ENCODE measurements around the gene KATNA1.
A peak's percentile ranks its signal among the peaks of the same experiment; 100 is the strongest.

KATNA1 gene

DNA sequence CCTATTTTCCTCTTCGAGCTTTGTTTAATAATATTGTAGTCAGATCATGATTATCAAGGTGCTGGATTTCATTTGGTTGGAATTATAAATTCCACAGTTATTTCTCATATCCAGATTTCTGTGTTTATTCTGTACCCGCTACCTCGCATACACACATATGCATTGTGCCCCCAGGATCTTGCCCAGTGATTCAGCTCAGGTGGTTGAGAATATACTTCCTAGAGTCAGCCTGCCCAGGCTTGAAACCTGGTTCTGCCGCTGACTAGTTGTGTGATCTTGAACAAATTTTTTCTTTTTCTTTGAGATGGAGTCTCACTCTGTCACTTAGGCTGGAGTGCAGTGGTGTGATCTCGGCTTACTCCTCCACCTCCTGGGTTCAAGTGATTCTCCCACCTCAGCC lies 67.6 kb downstream of the KATNA1 start:
- Histone ChIP-seq H3K36me3 (ENCODE audit: control insufficient read depth in 1 of 2, insufficient read depth in 2 of 2, low read depth in 1 of 2, low read length in 2 of 2) (peaks cover 8 to 60% of the 10 kb centered on the region in 2 experiments), H2AFZ (ENCODE audit: low read depth, low read length) (no peak overlapping the region), H3K23ac (ENCODE audit: low read length in 2 of 2) (no peak overlapping the region), H3K9me3 (ENCODE audit: control insufficient read depth, low read length) (no peaks in the 10 kb centered on the region), H3K4ac (ENCODE audit: low read depth in 1 of 2, low read length in 2 of 2) (no peak overlapping the region), H3K79me1 (replicated peaks; ENCODE audit: low read length, poor library complexity, severe bottlenecking) (peaks cover 21% of the 10 kb centered on the region), H3K9ac (ENCODE audit: low read length) (no peak overlapping the region), H4K91ac (ENCODE audit: low read length) (no peak overlapping the region), H3K27ac (ENCODE audit: low read length, poor library complexity, severe bottlenecking) (no peak overlapping the region), H3K4me2 (ENCODE audit: low read length, poor library complexity, severe bottlenecking) (no peak overlapping the region), H2BK120ac (ENCODE audit: low read depth, low read length) (no peak overlapping the region), H2BK5ac (ENCODE audit: low read depth, low read length, poor library complexity, severe bottlenecking) (no peak overlapping the region), H3K27me3 (ENCODE audit: control insufficient read depth in 1 of 2, insufficient read depth in 1 of 2, low read length in 2 of 2) (no peaks in the 10 kb centered on the region), H3K14ac (ENCODE audit: low read length in 2 of 2) (no peak overlapping the region), H2BK12ac (ENCODE audit: low read length in 2 of 2) (no peak overlapping the region), H4K8ac (ENCODE audit: low read length) (no peak overlapping the region), H3K4me1 (ENCODE audit: control insufficient read depth, insufficient read depth, low read depth, low read length) (no peaks in the 10 kb centered on the region), H2AK5ac (ENCODE audit: low read length, severe bottlenecking) (no peak overlapping the region), H3K18ac (ENCODE audit: low read depth in 1 of 2, low read length in 2 of 2) (no peak overlapping the region), H3K4me3 (ENCODE audit: insufficient read depth in 1 of 2, low read depth in 1 of 2, low read length in 2 of 2) (no peak overlapping the region), H2BK15ac (ENCODE audit: low read depth, poor library complexity, severe bottlenecking) (no peak overlapping the region)
- WGBS: 100% methylated on average over 3 of the region's 5 CpGs
- DNase-seq: no peak

GRCh38 chr6:149567945-149568585 lies 80.4 kb downstream of the KATNA1 start:
- peaks cover 20% of the 10 kb centered on the region for H3K79me1 ChIP-seq (replicated peaks; ENCODE audit: low read length, poor library complexity, severe bottlenecking)
- H3K23ac ChIP-seq (ENCODE audit: low read length in 2 of 2): no peak overlapping the region
- no peak overlapping the region for H4K91ac ChIP-seq (ENCODE audit: low read length)
- no peak overlapping the region for H3K4me2 ChIP-seq (ENCODE audit: low read length, poor library complexity, severe bottlenecking)
- peaks cover 2 to 4% of the 10 kb centered on the region in 2 experiments for H3K36me3 ChIP-seq (ENCODE audit: control insufficient read depth in 1 of 2, insufficient read depth in 2 of 2, low read depth in 1 of 2, low read length in 2 of 2)
- H3K14ac ChIP-seq (ENCODE audit: low read length in 2 of 2): no peak overlapping the region
- no peak overlapping the region for H2AK5ac ChIP-seq (ENCODE audit: low read length, severe bottlenecking)
- H3K9me3 ChIP-seq (ENCODE audit: control insufficient read depth, low read length): no peaks in the 10 kb centered on the region
- no peak overlapping the region for H2BK12ac ChIP-seq (ENCODE audit: low read length in 2 of 2)
- H3K4me3 ChIP-seq (ENCODE audit: insufficient read depth in 1 of 2, low read depth in 1 of 2, low read length in 2 of 2): no peak overlapping the region
- WGBS: 99% methylated on average over 7 of the region's 7 CpGs
- no peak overlapping the region for H3K27ac ChIP-seq (ENCODE audit: low read length, poor library complexity, severe bottlenecking)
- H4K8ac ChIP-seq (ENCODE audit: low read length): no peak overlapping the region
- no peak overlapping the region for H2BK120ac ChIP-seq (ENCODE audit: low read depth, low read length)
- no peak overlapping the region for H2BK15ac ChIP-seq (ENCODE audit: low read depth, poor library complexity, severe bottlenecking)
- H3K9ac ChIP-seq (ENCODE audit: low read length): no peak overlapping the region
- no peak overlapping the region for H2BK5ac ChIP-seq (ENCODE audit: low read depth, low read length, poor library complexity, severe bottlenecking)
- no peak overlapping the region for H3K4ac ChIP-seq (ENCODE audit: low read depth in 1 of 2, low read length in 2 of 2)
- H3K4me1 ChIP-seq (ENCODE audit: control insufficient read depth, insufficient read depth, low read depth, low read length): peaks cover 1% of the 10 kb centered on the region
- peak; percentile 8 for DNase-seq
- H3K27me3 ChIP-seq (ENCODE audit: control insufficient read depth in 1 of 2, insufficient read depth in 1 of 2, low read length in 2 of 2): no peaks in the 10 kb centered on the region
- no peak overlapping the region for H2AFZ ChIP-seq (ENCODE audit: low read depth, low read length)
- no peak overlapping the region for H3K18ac ChIP-seq (ENCODE audit: low read depth in 1 of 2, low read length in 2 of 2)

DNA sequence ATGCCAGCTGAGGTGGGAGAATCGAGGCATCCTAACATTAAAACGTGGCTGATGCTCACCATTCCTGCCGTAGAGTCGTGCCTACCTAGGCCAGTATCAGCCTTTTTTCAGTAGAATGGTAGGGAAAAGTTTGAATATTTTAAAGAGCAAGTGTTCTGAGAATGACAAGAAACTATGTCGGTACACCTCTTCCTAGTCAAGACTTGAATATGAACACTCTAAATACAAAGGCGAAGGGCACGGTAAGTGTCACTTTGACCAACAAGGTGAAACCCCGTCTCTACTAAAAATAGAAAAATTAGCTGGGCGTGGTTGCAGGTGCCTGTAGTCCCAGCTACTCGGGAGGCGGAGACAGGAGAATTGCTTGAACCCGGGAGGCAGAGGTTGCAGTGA lies 81.3 kb downstream of the KATNA1 start:
- Histone ChIP-seq H3K36me3 (ENCODE audit: control insufficient read depth in 1 of 2, insufficient read depth in 2 of 2, low read depth in 1 of 2, low read length in 2 of 2) (peaks cover 0 to under 1% of the 10 kb centered on the region in 2 experiments), H3K9ac (ENCODE audit: low read length) (peak overlapping the region; percentile 93), H3K27me3 (ENCODE audit: control insufficient read depth in 1 of 2, insufficient read depth in 1 of 2, low read length in 2 of 2) (no peaks in the 10 kb centered on the region), H3K27ac (ENCODE audit: low read length, poor library complexity, severe bottlenecking) (no peak overlapping the region), H2AK5ac (ENCODE audit: low read length, severe bottlenecking) (no peak overlapping the region), H3K23ac (ENCODE audit: low read length in 2 of 2) (no peak overlapping the region), H3K9me3 (ENCODE audit: control insufficient read depth, low read length) (no peaks in the 10 kb centered on the region), H2BK15ac (ENCODE audit: low read depth, poor library complexity, severe bottlenecking) (no peak overlapping the region), H3K79me1 (replicated peaks; ENCODE audit: low read length, poor library complexity, severe bottlenecking) (peaks cover 14% of the 10 kb centered on the region), H3K4me2 (ENCODE audit: low read length, poor library complexity, severe bottlenecking) (peak overlapping the region; percentile 75), H2BK5ac (ENCODE audit: low read depth, low read length, poor library complexity, severe bottlenecking) (no peak overlapping the region), H3K4me3 (ENCODE audit: insufficient read depth in 1 of 2, low read depth in 1 of 2, low read length in 2 of 2) (peak overlapping the region; percentile 92 to 97), H2BK120ac (ENCODE audit: low read depth, low read length) (no peak overlapping the region), H2BK12ac (ENCODE audit: low read length in 2 of 2) (no peak overlapping the region), H4K8ac (ENCODE audit: low read length) (no peak overlapping the region), H3K4me1 (ENCODE audit: control insufficient read depth, insufficient read depth, low read depth, low read length) (peaks cover 1% of the 10 kb centered on the region), H4K91ac (ENCODE audit: low read length) (no peak overlapping the region), H3K4ac (ENCODE audit: low read depth in 1 of 2, low read length in 2 of 2) (no peak overlapping the region), H2AFZ (ENCODE audit: low read depth, low read length) (no peak overlapping the region), H3K14ac (ENCODE audit: low read length in 2 of 2) (no peak overlapping the region), H3K18ac (ENCODE audit: low read depth in 1 of 2, low read length in 2 of 2) (no peak overlapping the region)
- 53% methylated on average over 12 of the region's 12 CpGs for WGBS
- DNase-seq: no peak

- Histone ChIP-seq H2BK15ac (ENCODE audit: low read depth, poor library complexity, severe bottlenecking) (peak overlapping the region; percentile 70), H4K8ac (ENCODE audit: low read length) (peak overlapping the region; percentile 78), H3K4ac (ENCODE audit: low read depth in 1 of 2, low read length in 2 of 2) (peak overlapping the region; percentile 59 to 70), H3K36me3 (ENCODE audit: control insufficient read depth in 1 of 2, insufficient read depth in 2 of 2, low read depth in 1 of 2, low read length in 2 of 2) (no peaks in the 10 kb centered on the region), H2AK5ac (ENCODE audit: low read length, severe bottlenecking) (no peak overlapping the region), H3K9me3 (ENCODE audit: control insufficient read depth, low read length) (no peaks in the 10 kb centered on the region), H2BK5ac (ENCODE audit: low read depth, low read length, poor library complexity, severe bottlenecking) (peak overlapping the region; percentile 74), H4K91ac (ENCODE audit: low read length) (peak overlapping the region; percentile 45), H2AFZ (ENCODE audit: low read depth, low read length) (peak overlapping the region; percentile 97), H3K27me3 (ENCODE audit: control insufficient read depth in 1 of 2, insufficient read depth in 1 of 2, low read length in 2 of 2) (no peaks in the 10 kb centered on the region), H3K4me3 (ENCODE audit: insufficient read depth in 1 of 2, low read depth in 1 of 2, low read length in 2 of 2) (peak overlapping the region; percentile 92 to 97), H3K18ac (ENCODE audit: low read depth in 1 of 2, low read length in 2 of 2) (peak overlapping the region; percentile 89 to 98), H3K4me2 (ENCODE audit: low read length, poor library complexity, severe bottlenecking) (peak overlapping the region; percentile 75), H2BK120ac (ENCODE audit: low read depth, low read length) (peak overlapping the region; percentile 92), H3K9ac (ENCODE audit: low read length) (peak overlapping the region; percentile 93), H3K23ac (ENCODE audit: low read length in 2 of 2) (peak overlapping the region in 1 of 2 experiments; percentile 95), H3K27ac (ENCODE audit: low read length, poor library complexity, severe bottlenecking) (peak overlapping the region; percentile 70), H2BK12ac (ENCODE audit: low read length in 2 of 2) (no peak overlapping the region), H3K4me1 (ENCODE audit: control insufficient read depth, insufficient read depth, low read depth, low read length) (peaks cover 1% of the 10 kb centered on the region), H3K79me1 (replicated peaks; ENCODE audit: low read length, poor library complexity, severe bottlenecking) (peaks cover 14% of the 10 kb centered on the region), H3K14ac (ENCODE audit: low read length in 2 of 2) (peak overlapping the region; percentile 38 to 86)
- WGBS: under 1% methylated on average over 67 of the region's 81 CpGs
- DNase-seq: peak; percentile 60
Measured at GRCh38 chr6:149566410-149567193, 81.9 kb downstream of the KATNA1 start.

All from mesenchymal stem cell (in vitro differentiated cells and primary cell).